ENCODE results near the gene CCDC181.
"Not testable (repeated sequence)": the region's sequence is repeated elsewhere in the genome, so short reads cannot be mapped to it uniquely, and the experiment has no call there.

Gene CCDC181

DNA sequence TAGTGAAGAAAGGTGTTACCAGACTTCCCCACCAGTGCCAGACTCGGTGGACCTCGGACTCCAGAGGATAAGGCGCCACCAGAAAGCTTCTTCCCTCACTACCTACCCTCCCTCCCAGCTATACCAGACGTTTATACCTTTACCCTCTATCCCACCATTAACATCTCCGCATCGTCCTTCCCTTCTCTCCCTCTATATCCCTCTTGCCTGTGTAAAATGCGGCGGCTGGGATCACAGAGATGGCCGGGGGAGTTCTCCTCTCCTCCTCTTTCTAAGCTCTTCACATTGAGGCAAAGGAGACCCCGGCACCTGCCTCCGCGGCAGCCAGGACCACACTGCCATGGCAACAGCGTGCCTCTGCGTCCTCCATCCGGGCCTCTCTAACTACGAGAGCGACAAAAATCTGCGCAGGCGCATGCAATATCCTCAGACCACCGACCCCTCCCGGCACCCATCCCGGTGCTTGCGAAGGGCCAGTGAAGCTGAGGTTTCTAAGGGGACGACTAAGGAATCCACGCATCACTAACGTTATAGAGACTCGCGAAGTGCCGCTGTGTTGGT, at the start of gene CCDC181:
CCDC181 (minus strand) TSS at position 394 of the 561 bp plus-strand sequence. CDS start 2,547 bp downstream, outside the sequence.
- in situ Hi-C loops (cut with MboI; ENCODE audit: low sequenced_read_pairs), result no loop called here

GRCh38 chr1:169475806-169476387, 48.6 kb upstream of the CCDC181 start:
- in situ Hi-C loops (cut with MboI; ENCODE audit: low sequenced_read_pairs), result no loop called here

GRCh38 chr1:169474302-169474995, 47.2 kb upstream of the CCDC181 start:
- in situ Hi-C loops (cut with MboI; ENCODE audit: low sequenced_read_pairs), result no loop called here

GRCh38 chr1:169473347-169473746, 46.1 kb upstream of the CCDC181 start:
- in situ Hi-C loops (cut with MboI; ENCODE audit: low sequenced_read_pairs), result no loop called here

- in situ Hi-C loops (cut with MboI; ENCODE audit: low sequenced_read_pairs), result no loop called here
These were observed 45.5 kb upstream of the CCDC181 start for GRCh38 chr1:169472738-169473137.

DNA sequence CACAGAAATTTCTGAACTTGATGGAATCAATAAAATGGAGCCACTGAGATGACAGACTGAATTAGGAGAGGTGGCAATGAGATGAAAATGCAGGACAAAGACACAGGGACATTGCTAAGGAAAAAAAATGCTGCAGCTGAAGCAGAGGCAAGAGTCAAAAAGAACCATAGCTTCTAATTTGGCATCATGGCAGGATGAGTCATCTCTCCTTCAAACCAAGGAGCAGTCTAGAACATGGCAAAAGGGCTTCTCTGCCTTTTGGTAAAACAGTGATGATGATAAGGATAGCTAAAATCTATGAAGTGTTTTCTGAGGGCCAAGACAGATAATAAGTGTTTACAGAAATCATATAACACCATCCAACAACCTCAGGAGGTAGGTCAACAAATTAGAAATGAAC, 41.7 kb upstream of the CCDC181 start:
- in situ Hi-C loops (cut with MboI; ENCODE audit: low sequenced_read_pairs), result no loop called here

GRCh38 chr1:169466259-169467230, 39.3 kb upstream of the CCDC181 start:
- in situ Hi-C loops (cut with MboI; ENCODE audit: low sequenced_read_pairs), result no loop called here

DNA sequence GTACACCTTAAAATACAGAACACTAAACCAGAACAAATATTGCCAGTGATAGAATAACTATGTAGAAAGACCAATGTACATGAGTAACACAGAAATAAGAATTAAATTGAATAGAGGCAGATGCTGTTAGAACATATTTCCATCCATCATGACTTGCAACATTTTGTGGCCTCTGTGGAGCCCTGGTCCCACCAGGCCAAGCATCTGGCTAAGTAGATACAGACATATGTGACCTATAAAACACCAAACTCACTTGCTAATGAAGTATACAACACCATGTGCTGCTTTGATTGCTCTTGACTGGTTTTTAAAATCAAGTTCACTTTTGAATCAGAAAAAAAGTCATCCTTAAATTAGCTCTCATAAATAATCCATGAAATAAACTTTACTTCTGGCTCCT, 38.0 kb upstream of the CCDC181 start:
- in situ Hi-C loops (cut with MboI; ENCODE audit: low sequenced_read_pairs), result no loop called here

DNA sequence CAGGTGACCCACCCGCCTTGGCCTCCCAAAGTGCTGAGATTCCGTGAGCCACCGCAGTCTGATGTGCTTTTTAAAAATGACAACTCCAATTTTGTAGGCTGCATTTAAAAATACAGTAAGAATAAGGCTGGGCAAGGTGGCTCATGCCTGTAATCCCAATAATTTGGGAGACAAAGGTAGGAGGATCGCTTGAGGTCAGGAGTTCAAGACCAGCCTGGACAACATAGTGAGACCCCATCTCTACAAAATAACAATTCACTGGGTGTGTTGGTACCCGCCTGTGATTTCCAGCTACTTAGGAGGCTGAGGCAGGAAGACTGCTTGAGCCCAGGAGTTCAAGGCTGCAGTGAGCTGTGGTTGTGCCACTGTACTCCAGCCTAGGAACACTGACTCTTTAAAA, 35.1 kb upstream of the CCDC181 start:
- in situ Hi-C loops (cut with MboI; ENCODE audit: low sequenced_read_pairs), result no loop called here

DNA sequence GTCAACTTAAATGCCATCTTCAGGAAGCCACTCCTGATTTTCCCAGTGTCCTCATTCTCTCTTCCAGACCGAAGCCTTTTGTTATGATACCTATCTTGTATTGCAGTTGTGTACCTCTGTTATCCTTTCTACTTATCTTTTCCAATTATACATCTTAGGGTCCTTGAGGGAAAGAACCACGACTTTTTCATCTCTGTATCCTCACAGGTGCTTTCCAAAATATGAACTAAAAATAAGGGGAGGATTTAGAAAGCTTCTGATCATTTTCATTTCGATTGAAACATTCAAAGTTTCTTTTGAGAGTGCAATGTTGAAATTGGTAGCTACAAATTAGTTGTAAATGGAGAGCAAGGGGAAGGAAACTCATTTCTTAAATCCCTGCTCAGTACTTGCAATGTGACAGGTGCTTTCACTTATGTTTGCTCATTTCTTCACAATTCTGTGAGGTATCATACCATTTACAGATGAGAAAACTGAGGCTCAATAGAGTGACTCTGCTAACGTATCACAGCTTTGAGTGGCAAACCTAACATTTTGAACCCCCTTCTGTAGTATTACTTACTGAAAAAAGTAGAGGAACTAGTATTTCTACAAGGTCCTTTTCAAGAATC, 34.2 kb upstream of the CCDC181 start:
- in situ Hi-C loops (cut with MboI; ENCODE audit: low sequenced_read_pairs), result no loop called here

DNA sequence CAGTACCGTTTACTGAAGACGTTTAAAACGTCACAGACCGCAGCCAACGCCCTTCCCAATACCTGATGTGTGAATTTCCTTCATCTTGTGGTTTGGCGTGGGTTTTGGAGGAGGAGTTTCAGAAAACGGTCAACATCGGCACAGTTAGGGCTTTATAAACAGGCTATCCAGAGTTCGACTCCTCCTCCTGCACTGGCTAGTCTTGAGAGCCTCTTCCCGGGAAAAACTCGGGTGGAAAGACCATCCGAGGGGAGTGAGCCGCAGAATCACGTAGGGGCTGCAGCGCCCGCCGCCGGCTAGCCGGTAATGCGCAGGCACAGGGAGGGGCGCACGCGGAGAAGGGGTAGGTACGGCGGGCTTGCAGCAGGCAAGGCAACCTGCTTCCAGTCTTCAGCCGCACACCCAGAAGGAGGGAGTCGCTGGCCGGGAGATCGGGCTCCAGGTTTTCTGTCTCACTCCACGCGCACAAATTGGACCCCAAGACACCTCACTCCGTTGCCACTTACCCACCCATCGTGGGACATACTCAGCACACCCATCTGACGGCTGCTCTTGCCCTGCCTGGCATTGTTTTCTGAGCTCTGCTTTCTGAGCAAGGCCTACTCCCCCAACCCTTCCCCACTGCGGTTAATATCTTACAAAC, 33.0 kb upstream of the CCDC181 start:
- in situ Hi-C loops (cut with MboI; ENCODE audit: low sequenced_read_pairs), result no loop called here

DNA sequence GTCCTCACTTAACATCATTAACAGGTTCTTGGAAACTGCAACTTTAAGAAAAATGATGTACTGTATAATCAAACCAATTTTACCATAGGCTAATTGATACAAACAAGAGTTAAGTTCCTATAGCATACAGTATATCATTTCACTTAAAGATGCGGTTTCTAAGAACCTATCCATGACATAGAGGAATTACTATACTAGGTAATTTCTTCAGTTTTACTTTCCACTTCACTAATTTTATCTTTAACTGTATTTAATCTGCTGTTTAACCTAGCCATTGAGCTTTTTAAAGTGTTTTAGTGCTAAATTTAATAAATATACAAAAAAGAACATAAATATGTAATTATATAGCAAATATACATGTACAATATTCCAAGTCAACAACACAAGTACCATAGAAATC, 30.2 kb upstream of the CCDC181 start:
- in situ Hi-C loops (cut with MboI; ENCODE audit: low sequenced_read_pairs), result no loop called here

- in situ Hi-C loops (cut with MboI; ENCODE audit: low sequenced_read_pairs), result no loop called here
These were observed 28.8 kb upstream of the CCDC181 start for GRCh38 chr1:169456029-169456428.

GRCh38 chr1:169452921-169453320, 25.6 kb upstream of the CCDC181 start:
- in situ Hi-C loops (cut with MboI; ENCODE audit: low sequenced_read_pairs), result no loop called here

GRCh38 chr1:169451218-169451824, 24.0 kb upstream of the CCDC181 start:
- in situ Hi-C loops (cut with MboI; ENCODE audit: low sequenced_read_pairs), result no loop called here

DNA sequence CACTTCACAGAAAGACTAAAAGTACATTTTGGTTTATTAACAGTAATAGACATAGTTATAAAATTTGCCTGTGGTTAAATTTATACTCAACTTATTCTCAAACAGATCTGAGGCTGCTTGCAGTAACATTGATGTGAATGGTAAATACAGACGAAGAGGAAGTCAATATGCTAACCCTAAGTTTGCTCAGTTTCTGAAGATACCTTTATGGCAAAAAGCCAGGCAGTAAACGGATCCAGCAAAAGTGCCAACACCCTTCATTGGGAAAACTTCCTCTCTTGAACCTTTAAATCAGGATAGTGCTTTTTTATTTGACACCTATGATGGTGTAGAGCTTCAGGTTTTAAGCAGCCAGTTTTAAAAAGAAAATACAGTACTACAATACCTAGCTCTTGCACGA, 16.6 kb upstream of the CCDC181 start:
- in situ Hi-C loops (cut with MboI; ENCODE audit: low sequenced_read_pairs), result no loop called here

DNA sequence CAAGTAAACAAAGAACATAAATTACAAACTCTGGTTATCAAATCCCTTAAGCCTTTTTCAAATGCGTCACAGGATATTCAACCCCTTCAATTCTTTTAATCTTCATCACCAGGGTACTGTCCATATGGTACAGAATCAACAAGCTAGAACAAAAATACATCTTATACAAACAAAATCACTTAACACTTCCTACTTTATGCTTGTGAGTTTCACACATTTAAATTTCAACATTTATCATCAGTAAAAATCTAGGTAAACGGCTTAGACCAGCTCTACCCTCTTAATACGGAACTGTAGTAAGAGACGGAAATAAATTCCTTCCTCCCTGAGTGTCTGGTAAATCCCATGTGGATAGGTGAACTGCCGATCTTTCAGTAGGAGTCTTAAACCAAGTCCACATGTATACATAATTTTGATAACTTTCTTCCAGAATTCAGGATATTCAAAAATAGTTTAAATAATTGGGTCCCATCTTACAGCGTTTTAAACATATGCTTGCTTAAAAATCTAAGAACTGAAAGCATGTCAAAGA, 1.0 kb downstream of the CCDC181 start:
- in situ Hi-C loops (cut with MboI; ENCODE audit: low sequenced_read_pairs), result no loop called here

GRCh38 chr1:169421309-169421708, 6.0 kb downstream of the CCDC181 start:
- in situ Hi-C loops (cut with MboI; ENCODE audit: low sequenced_read_pairs), result no loop called here

GRCh38 chr1:169414952-169415351, 12.3 kb downstream of the CCDC181 start:
- in situ Hi-C loops (cut with MboI; ENCODE audit: low sequenced_read_pairs), result no loop called here

GRCh38 chr1:169408340-169408739, 18.9 kb downstream of the CCDC181 start:
- in situ Hi-C loops (cut with MboI; ENCODE audit: low sequenced_read_pairs), result not testable (repeated sequence)
